Smooth muscle cell (in vitro differentiated cells): ENCODE data around the gene PFKL. TPM values are rescaled to one million over a fixed set of nuclear protein-coding genes. Genes with fewer than 3 reads are reported as not detected.

Source experiments
- DNase-seq: peaks from one replicate; lab custom pipeline; 2025; ENCODE audit not compliant: unreplicated experiment; lab: John Stamatoyannopoulos, UW
- H2AFZ ChIP-seq: fragments of 200-600 bp; sonication (generic); 2 replicates; pipeline ENCODE4 v1.6.0; 2016; ENCODE audit warnings: antibody characterized with exemption, low read depth, mild to moderate bottlenecking
- H3F3A ChIP-seq: fragments of 200-600 bp; sonication (generic); 2 replicates; pipeline ENCODE4 v1.6.0; 2017; ENCODE audit warnings: antibody characterized with exemption, low read depth
- H3K27ac ChIP-seq: fragments of 200-600 bp; sonication (generic); 2 replicates; pipeline ENCODE4 v1.5.1; 2016; ENCODE audit warnings: low read depth, mild to moderate bottlenecking
- H3K27me3 ChIP-seq: fragments of 200-600 bp; sonication (generic); 2 replicates; pipeline ENCODE4 v1.6.1; 2016; ENCODE audit warnings: low read depth, mild to moderate bottlenecking
- H3K36me3 ChIP-seq: fragments of 200-600 bp; sonication (generic); 2 replicates; pipeline ENCODE4 v1.5.1; 2016; ENCODE audit warnings: low read depth
- H3K4me1 ChIP-seq: fragments of 200-600 bp; sonication (generic); 2 replicates; pipeline ENCODE4 v1.5.1; 2016; ENCODE audit warnings: low read depth
- H3K4me2 ChIP-seq: fragments of 200-600 bp; sonication (generic); 2 replicates; pipeline ENCODE4 v1.6.0; 2016; ENCODE audit warnings: mild to moderate bottlenecking
- H3K4me3 ChIP-seq: fragments of 200-600 bp; sonication (generic); 2 replicates; pipeline ENCODE4 v1.5.1; 2016; ENCODE audit warnings: mild to moderate bottlenecking
- H3K79me2 ChIP-seq: fragments of 200-600 bp; sonication (generic); 2 replicates; pipeline ENCODE4 v1.6.0; 2016; ENCODE audit warnings: low read depth, mild to moderate bottlenecking
- H3K9ac ChIP-seq: fragments of 200-600 bp; sonication (generic); 2 replicates; pipeline ENCODE4 v1.6.0; 2016; ENCODE audit warnings: low read depth
- H3K9me3 ChIP-seq: fragments of 200-600 bp; sonication (generic); replicated peaks from 2 replicates; pipeline ENCODE4 v1.5.1; 2016; ENCODE audit warnings: low read depth
- H4K20me1 ChIP-seq: fragments of 200-600 bp; sonication (generic); 2 replicates; pipeline ENCODE4 v1.6.0; 2016; ENCODE audit warnings: low read depth
- WGBS: methylation state at CpG from one replicate; pipeline ENCODE4 v1.1.7; 2016; ENCODE audit warnings: low lambda C conversion rate; 5-methylcytosine and 5-hydroxymethylcytosine counted together
- polyA plus RNA-seq: library from polyadenylated mRNA; unstranded; fragments of >200 nt; fragmentation: Nextera tagmentation; extraction: Ambion mirVana; gene quantifications from 2 replicates; pipeline ENCODE4 v1.2.1, GENCODE V29; 2016
- total RNA-seq: library from RNA; depleted of rRNA; stranded (reverse); fragments of >200 nt; gene quantifications from 2 replicates; pipeline ENCODE4 v1.2.3, GENCODE V29; 2014
- TF ChIP-seq, protein P1 (sequence below): fragments of 200-600 bp; sonication (generic); IDR thresholded peaks from 2 replicates; pipeline ENCODE4 v1.5.1; 2017; ENCODE audit warnings: borderline replicate concordance, mild to moderate bottlenecking, antibody characterized with exemption; ENCODE audit not compliant: insufficient read depth, poor library complexity, severe bottlenecking

The PFKL gene
- total and polyA plus RNA-seq, 2 experiments from 2014 or later = 51.4 to 162 TPM

DNA sequence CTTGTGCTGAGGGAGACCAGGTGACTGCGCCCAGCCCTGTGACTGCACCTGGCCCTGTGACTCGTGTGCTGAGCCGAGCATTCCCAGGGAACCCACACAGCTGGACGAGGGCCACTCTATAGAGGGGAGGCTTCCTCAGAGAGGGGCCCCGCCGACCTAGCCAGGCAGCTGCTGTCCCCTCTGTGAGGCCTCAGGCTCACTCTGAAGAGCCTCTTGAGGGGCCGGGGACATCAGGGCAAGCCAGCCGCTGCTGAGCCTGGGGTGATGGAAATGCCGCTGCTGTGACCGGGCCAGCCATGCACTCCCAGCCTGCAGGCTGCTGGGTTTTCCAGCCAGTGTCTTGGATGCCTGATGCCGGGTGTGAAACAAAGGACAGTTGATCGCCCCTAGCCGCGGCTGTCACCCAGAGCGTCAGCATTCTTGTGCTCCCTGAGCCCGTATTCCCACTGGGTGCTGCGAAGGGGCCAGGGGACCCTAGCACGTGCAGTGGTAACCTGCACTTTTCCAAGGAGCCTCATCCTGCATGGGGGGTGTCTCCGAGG lies 17.5 kb downstream of the PFKL start:
- no peak overlapping the region for H3K4me3 ChIP-seq
- no peaks in the 10 kb centered on the region for H4K20me1 ChIP-seq
- 95% methylated on average over 19 of the region's 19 CpGs for WGBS
- no peaks in the 10 kb centered on the region for H3F3A ChIP-seq
- TF ChIP-seq, protein P1, sequence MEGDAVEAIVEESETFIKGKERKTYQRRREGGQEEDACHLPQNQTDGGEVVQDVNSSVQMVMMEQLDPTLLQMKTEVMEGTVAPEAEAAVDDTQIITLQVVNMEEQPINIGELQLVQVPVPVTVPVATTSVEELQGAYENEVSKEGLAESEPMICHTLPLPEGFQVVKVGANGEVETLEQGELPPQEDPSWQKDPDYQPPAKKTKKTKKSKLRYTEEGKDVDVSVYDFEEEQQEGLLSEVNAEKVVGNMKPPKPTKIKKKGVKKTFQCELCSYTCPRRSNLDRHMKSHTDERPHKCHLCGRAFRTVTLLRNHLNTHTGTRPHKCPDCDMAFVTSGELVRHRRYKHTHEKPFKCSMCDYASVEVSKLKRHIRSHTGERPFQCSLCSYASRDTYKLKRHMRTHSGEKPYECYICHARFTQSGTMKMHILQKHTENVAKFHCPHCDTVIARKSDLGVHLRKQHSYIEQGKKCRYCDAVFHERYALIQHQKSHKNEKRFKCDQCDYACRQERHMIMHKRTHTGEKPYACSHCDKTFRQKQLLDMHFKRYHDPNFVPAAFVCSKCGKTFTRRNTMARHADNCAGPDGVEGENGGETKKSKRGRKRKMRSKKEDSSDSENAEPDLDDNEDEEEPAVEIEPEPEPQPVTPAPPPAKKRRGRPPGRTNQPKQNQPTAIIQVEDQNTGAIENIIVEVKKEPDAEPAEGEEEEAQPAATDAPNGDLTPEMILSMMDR = no peak
- no peak overlapping the region for H3K27ac ChIP-seq
- no peak for DNase-seq
- H3K79me2 ChIP-seq = no peaks in the 10 kb centered on the region
- H2AFZ ChIP-seq = no peak overlapping the region
- H3K9ac ChIP-seq = no peak overlapping the region
- H3K9me3 ChIP-seq = no peaks in the 10 kb centered on the region
- H3K4me1 ChIP-seq = no peaks in the 10 kb centered on the region
- H3K27me3 ChIP-seq = no peaks in the 10 kb centered on the region
- no peak overlapping the region for H3K4me2 ChIP-seq
- no peaks in the 10 kb centered on the region for H3K36me3 ChIP-seq

DNA sequence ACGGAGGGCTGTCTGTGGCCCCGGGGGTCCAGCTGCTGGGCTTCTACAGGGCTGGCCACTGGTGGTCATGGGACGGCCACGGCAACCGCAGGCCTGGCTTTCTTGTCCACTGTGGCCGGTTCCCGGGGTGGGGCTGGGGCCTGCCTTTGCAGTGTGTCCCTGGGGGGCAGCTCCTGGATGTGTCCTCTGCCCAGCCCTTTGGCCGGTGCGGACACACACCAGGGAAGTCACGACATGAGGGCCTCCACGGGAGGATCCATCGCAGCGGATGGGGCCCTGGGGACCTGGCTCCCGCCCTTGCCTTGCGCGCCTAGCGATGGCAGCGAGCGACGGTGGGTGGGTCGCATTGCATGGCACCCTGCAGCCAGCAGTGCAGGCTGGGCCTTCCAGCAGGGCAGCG lies 18.0 kb downstream of the PFKL start:
- no peaks in the 10 kb centered on the region for H3K4me1 ChIP-seq
- no peak overlapping the region for H3K4me2 ChIP-seq
- no peaks in the 10 kb centered on the region for H3K9me3 ChIP-seq
- H3K27me3 ChIP-seq = no peaks in the 10 kb centered on the region
- WGBS = 99% methylated on average over 19 of the region's 22 CpGs
- H3K27ac ChIP-seq = no peak overlapping the region
- H3K9ac ChIP-seq = no peak overlapping the region
- no peaks in the 10 kb centered on the region for H4K20me1 ChIP-seq
- H3F3A ChIP-seq = no peaks in the 10 kb centered on the region
- DNase-seq = no peak
- no peak overlapping the region for H3K4me3 ChIP-seq
- H3K36me3 ChIP-seq = no peaks in the 10 kb centered on the region
- no peaks in the 10 kb centered on the region for H3K79me2 ChIP-seq
- H2AFZ ChIP-seq = no peak overlapping the region
- TF ChIP-seq, protein P1 = no peak

DNA sequence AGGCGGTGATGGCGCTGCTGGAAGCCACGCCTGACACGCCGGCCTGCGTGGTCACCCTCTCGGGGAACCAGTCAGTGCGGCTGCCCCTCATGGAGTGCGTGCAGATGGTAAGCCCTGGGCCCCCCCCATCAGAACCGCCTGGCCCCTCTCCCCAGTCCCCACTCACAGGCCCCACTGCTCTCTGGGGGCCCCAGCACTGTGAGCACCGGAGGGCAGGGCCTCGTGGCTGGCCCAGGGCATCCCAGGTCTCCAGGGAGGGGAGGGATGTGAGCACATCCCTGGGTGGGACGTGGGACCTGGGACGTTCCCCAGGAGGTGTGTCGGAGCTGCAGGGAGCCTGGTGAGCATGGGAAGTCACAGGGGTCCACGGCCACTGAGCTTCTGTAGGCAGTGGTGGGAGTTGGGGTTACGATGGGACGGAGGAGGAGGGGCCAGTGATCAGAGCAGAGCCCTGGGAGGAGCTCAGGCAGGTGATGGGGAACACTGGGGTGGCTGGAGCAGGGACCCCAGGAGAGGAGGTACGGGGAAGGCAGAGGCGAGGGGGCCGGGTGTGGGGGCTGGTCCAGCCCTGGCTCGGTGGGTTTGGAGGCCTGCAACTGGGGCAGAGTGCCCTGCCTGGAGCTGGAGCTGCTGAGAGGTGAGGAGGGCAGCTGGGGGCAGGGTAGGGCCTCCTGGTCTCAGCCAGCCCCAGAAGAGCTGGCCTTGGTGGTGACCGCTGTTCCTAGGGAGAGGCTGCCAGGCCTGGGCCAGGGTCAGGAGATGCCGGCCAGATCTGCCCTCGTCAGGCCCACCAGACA lies 18.8 kb downstream of the PFKL start:
- H3K4me3 ChIP-seq = no peak overlapping the region
- no peak overlapping the region for H3K27ac ChIP-seq
- H3K4me1 ChIP-seq = no peaks in the 10 kb centered on the region
- H3K9me3 ChIP-seq = no peaks in the 10 kb centered on the region
- H2AFZ ChIP-seq = no peak overlapping the region
- no peak overlapping the region for H3K4me2 ChIP-seq
- WGBS = 96% methylated on average over 14 of the region's 25 CpGs
- H4K20me1 ChIP-seq = no peaks in the 10 kb centered on the region
- H3K9ac ChIP-seq = no peak overlapping the region
- DNase-seq = no peak
- no peaks in the 10 kb centered on the region for H3F3A ChIP-seq
- TF ChIP-seq, protein P1 = no peak
- no peaks in the 10 kb centered on the region for H3K36me3 ChIP-seq
- H3K27me3 ChIP-seq = no peaks in the 10 kb centered on the region
- H3K79me2 ChIP-seq = no peaks in the 10 kb centered on the region
